HCT116 (cell line): Measurements from ENCODE around the gene PSTPIP2. TPM values are rescaled to one million over a fixed set of nuclear protein-coding genes. Genes with fewer than 3 reads are reported as not detected.

ENCODE experiments used
- ATAC-seq: fragments of 200-7000 bp; cut with Tn5 transposase; 2 replicates; pipeline ENCODE4 v1.9.1; 2020; ENCODE audit warnings: mild to moderate bottlenecking, moderate library complexity
- BruUV-seq: library from RNA; stranded (reverse); fragments of 400-500 nt; replicated peaks from 2 replicates; lab custom pipeline; 2021; lab: Mats Ljungman, UMichigan
- CTCF ChIA-PET: fragments of 300-600 bp; sonication (Branson Sonifier 250); formaldehyde crosslinking; loops from one replicate; lab custom pipeline; 2021; ENCODE audit warnings: antibody characterized with exemption; lab: Charles Lee
- POLR2A ChIA-PET: fragments of 300-600, 350-600 bp; sonication (Branson Sonifier 250); formaldehyde crosslinking; loops from one replicate; lab custom pipeline; 2021; ENCODE audit warnings: antibody characterized with exemption; lab: Charles Lee
- RAD21 ChIA-PET, 2 experiments: fragments of 300-600 bp; sonication (Branson Sonifier 250); formaldehyde crosslinking; loops; one replicate each; lab custom pipeline; 2023; ENCODE audit warnings: low total read pairs in 2 of 2; ENCODE audit not compliant: uncharacterized antibody in 2 of 2, unreplicated experiment in 2 of 2, low non-redundant PET in 1 of 2; lab: Charles Lee
- DNase-seq: peaks from one replicate; pipeline ENCODE4 v3.0.0-alpha.2; 2010; ENCODE audit warnings: low read depth, low spot score
- H2AFZ ChIP-seq: fragments of 200-600 bp; shearing (Covaris generic), sonication (generic); 2 replicates; pipeline ENCODE4 v1.6.1; 2017; ENCODE audit warnings: low read depth, mixed run types, mixed read lengths, antibody characterized with exemption, low read length; ENCODE audit not compliant: poor library complexity, severe bottlenecking
- H3K27ac ChIP-seq: 2 replicates; pipeline ENCODE4 v1.5.1; 2012; ENCODE audit warnings: low read depth, low read length
- H3K27me3 ChIP-seq: fragments of 200-600 bp; sonication (generic); 2 replicates; pipeline ENCODE4 v1.6.1; 2016; ENCODE audit warnings: mixed run types, low read length, mixed read lengths; ENCODE audit not compliant: insufficient read depth
- H3K36me3 ChIP-seq, 2 experiments: fragments of 200-500 bp in 1 of 2; fragments of 200-600 bp in 1 of 2; sonication (Bioruptor generic) in 1 of 2; sonication (generic) in 1 of 2; 2 replicates each; pipeline versions ENCODE4 v1.5.1 to v1.6.1; 2014 to 2016; ENCODE audit warnings: low read length in 2 of 2, inconsistent platforms in 1 of 2, mixed read lengths in 1 of 2, mixed run types in 1 of 2; ENCODE audit not compliant: insufficient read depth in 2 of 2, control insufficient read depth in 1 of 2
- H3K4me1 ChIP-seq, 2 experiments: fragments of 200-600 bp in 1 of 2; sonication (generic) in 1 of 2; 2 replicates each; pipeline versions ENCODE4 v1.5.1 to v1.6.1; 2012 to 2017; ENCODE audit warnings: low read length in 2 of 2, inconsistent platforms in 1 of 2, mild to moderate bottlenecking in 1 of 2, mixed read lengths in 1 of 2, mixed run types in 1 of 2, moderate library complexity in 1 of 2; ENCODE audit not compliant: insufficient read depth in 2 of 2, control insufficient read depth in 1 of 2
- H3K4me2 ChIP-seq: fragments of 200-600 bp; sonication (generic); 2 replicates; pipeline ENCODE4 v1.6.1; 2017; ENCODE audit warnings: mixed run types, low read length, mixed read lengths
- H3K4me3 ChIP-seq, 2 experiments: fragments of 200-600 bp in 1 of 2; sonication (generic) in 1 of 2; replicated peaks in 1 of 2; 2 replicates each; pipeline ENCODE4 v1.5.1; 2011 to 2016; ENCODE audit warnings: low read length in 2 of 2, control low read depth in 1 of 2, low read depth in 1 of 2, mild to moderate bottlenecking in 1 of 2, mixed read lengths in 1 of 2, mixed run types in 1 of 2
- H3K79me2 ChIP-seq: fragments of 200-600 bp; sonication (generic); 2 replicates; pipeline ENCODE4 v1.6.1; 2017; ENCODE audit warnings: mild to moderate bottlenecking, mixed run types, low read length, moderate library complexity, mixed read lengths; ENCODE audit not compliant: insufficient read depth
- H3K9ac ChIP-seq: fragments of 200-600 bp; sonication (generic); 2 replicates; pipeline ENCODE4 v1.6.1; 2016; ENCODE audit warnings: low read length, mixed read lengths
- H3K9me2 ChIP-seq: fragments of 200-600 bp; sonication (generic), shearing (Covaris generic); 2 replicates; pipeline ENCODE4 v1.6.1; 2017; ENCODE audit warnings: mixed run types, mild to moderate bottlenecking, moderate library complexity; ENCODE audit not compliant: insufficient read depth
- H3K9me3 ChIP-seq, 2 experiments: fragments of 200-500 bp in 1 of 2; fragments of 200-600 bp in 1 of 2; sonication (Bioruptor generic) in 1 of 2; sonication (generic) in 1 of 2; 2 replicates each; pipeline ENCODE4 v1.6.1; 2014 to 2017; ENCODE audit warnings: low read length in 2 of 2, mixed read lengths in 2 of 2, inconsistent platforms in 1 of 2, low read depth in 1 of 2, mild to moderate bottlenecking in 1 of 2, mixed run types in 1 of 2, moderate library complexity in 1 of 2; ENCODE audit not compliant: control insufficient read depth in 1 of 2, insufficient read depth in 1 of 2
- H4K20me1 ChIP-seq: fragments of 200-600 bp; sonication (generic), shearing (Covaris generic); 2 replicates; pipeline ENCODE4 v1.6.1; 2017; ENCODE audit warnings: mixed run types, mild to moderate bottlenecking, moderate library complexity; ENCODE audit not compliant: insufficient read depth
- CBX3 ChIP-seq: IDR thresholded peaks from 2 replicates; pipeline ENCODE4 v1.6.1; 2012; ENCODE audit warnings: low read depth
- CEBPB ChIP-seq: IDR thresholded peaks from 2 replicates; pipeline ENCODE4 v1.6.1; 2012; ENCODE audit warnings: low read depth
- EGR1 ChIP-seq: IDR thresholded peaks from 2 replicates; pipeline ENCODE4 v1.6.1; 2012; ENCODE audit warnings: low read depth
- ELF1 ChIP-seq: IDR thresholded peaks from 2 replicates; pipeline ENCODE4 v1.6.1; 2012; ENCODE audit warnings: low read depth, borderline replicate concordance
- EZH2 ChIP-seq: fragments of 200-600 bp; sonication (generic); IDR thresholded peaks from 2 replicates; pipeline ENCODE4 v1.6.1; 2017; ENCODE audit warnings: antibody characterized with exemption, mixed run types
- EZH2phosphoT487 ChIP-seq: fragments of 200-600 bp; IDR thresholded peaks from 2 replicates; pipeline ENCODE4 v1.6.1; 2018; ENCODE audit warnings: antibody characterized with exemption, borderline replicate concordance
- JUND ChIP-seq: IDR thresholded peaks from 2 replicates; pipeline ENCODE4 v1.6.1; 2012
- POLR2A ChIP-seq: IDR thresholded peaks from 2 replicates; pipeline ENCODE4 v1.7.0; 2011; ENCODE audit warnings: borderline replicate concordance; ENCODE audit not compliant: insufficient read depth, insufficient read length; ENCODE audit errors: extremely low read depth
- RAD21 ChIP-seq: IDR thresholded peaks from 2 replicates; pipeline ENCODE4 v1.6.1; 2012; ENCODE audit warnings: low read depth, mild to moderate bottlenecking
- SIN3A ChIP-seq: IDR thresholded peaks from 2 replicates; pipeline ENCODE4 v1.6.1; 2012; ENCODE audit warnings: low read depth
- SP1 ChIP-seq: IDR thresholded peaks from 2 replicates; pipeline ENCODE4 v1.6.1; 2012; ENCODE audit warnings: low read depth
- SRF ChIP-seq: IDR thresholded peaks from 2 replicates; pipeline ENCODE4 v1.6.1; 2012; ENCODE audit warnings: low read depth
- YY1 ChIP-seq: IDR thresholded peaks from 2 replicates; pipeline ENCODE4 v1.6.1; 2011; ENCODE audit warnings: low read length, low read depth, moderate library complexity, mild to moderate bottlenecking; ENCODE audit not compliant: insufficient replicate concordance; ENCODE audit errors: extremely low read depth
- ZFX ChIP-seq: fragments of 450-650 bp; IDR thresholded peaks from 2 replicates; pipeline ENCODE4 v1.6.1; 2017
- ZNF274 ChIP-seq: fragments of 200-500 bp; sonication (Bioruptor generic); IDR thresholded peaks from 2 replicates; pipeline ENCODE4 v1.6.1; 2014; ENCODE audit warnings: mild to moderate bottlenecking, low read depth, low read length, inconsistent platforms
- intact Hi-C: fragments of 100-400 bp; cut with micrococcal nuclease; formaldehyde crosslinking; loops from 2 replicates; pipeline ENCODE4 v1.10.0; 2022
- total RNA-seq: library from RNA; stranded (reverse); gene quantifications from one replicate; pipeline ENCODE4 v1.2.1, GENCODE V29; 2021; ENCODE audit not compliant: unreplicated experiment
- TF ChIP-seq, protein P1 (sequence below): IDR thresholded peaks from 2 replicates; pipeline ENCODE4 v1.6.1; 2012
- TF ChIP-seq, protein P2 (sequence below), 3 experiments: fragments of 200-600 bp in 1 of 3; sonication (generic) in 1 of 3; IDR thresholded peaks in 2 of 3; conservative IDR thresholded peaks in 1 of 3; 2 replicates each; pipeline ENCODE4 v1.5.1; 2012 to 2017; ENCODE audit warnings: low read depth in 2 of 3, low read length in 2 of 3, antibody characterized with exemption in 1 of 3, borderline replicate concordance in 1 of 3, control low read depth in 1 of 3, mild to moderate bottlenecking in 1 of 3, mixed read lengths in 1 of 3, mixed run types in 1 of 3, moderate library complexity in 1 of 3; ENCODE audit not compliant: insufficient read depth in 1 of 3

Gene PSTPIP2
- total RNA-seq, 1 experiment from 2014 or later, result 20.0 TPM

DNA sequence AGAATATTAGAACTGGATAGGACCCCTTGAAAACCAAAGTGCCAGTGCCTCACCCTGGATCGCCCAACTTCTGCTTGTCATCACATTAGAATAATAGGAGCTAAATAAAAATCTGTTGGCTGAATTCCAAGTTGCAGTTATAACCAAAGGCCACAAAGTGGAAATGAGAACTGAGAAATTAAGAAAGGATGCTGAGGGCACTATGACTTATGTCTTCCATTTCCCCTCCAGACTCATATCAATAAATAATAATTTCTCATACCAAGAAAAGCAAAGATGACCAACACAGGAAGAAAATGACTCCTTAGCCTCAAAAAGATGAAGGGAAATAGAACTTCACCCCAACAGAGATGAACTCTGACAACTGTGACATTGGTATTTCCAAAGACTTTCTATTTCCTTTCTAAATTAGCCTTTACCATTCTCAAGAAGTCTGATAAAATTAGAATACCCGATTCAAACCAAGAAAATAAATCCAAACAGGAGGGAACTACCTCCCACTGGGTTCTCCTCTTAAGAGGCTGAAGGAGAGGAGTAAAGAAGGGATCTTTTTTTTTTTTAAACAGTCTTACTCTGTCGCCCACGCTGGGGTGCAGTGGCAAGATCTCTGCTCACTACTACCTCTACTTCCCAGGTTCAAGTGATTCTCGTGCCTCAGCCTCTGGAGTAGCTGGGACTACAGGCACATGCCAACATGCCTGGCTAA, 58.4 kb downstream of the PSTPIP2 start:
- Histone ChIP-seq H3K36me3 (no peaks in the 10 kb centered on the region), H3K27me3 (no peaks in the 10 kb centered on the region), H2AFZ (no peak overlapping the region), H3K4me1 (no peaks in the 10 kb centered on the region), H3K9me3 (no peaks in the 10 kb centered on the region), H4K20me1 (no peaks in the 10 kb centered on the region), H3K9me2 (no peaks in the 10 kb centered on the region)
- CTCF ChIA-PET, result no interaction called here
- TF ChIP-seq SP1 (no peak), EZH2phosphoT487 (no peak), ZFX (no peak), SRF (no peak), EZH2 (no peak), POLR2A (no peak), YY1 (no peak), ELF1 (no peak), ZNF274 (no peak), SIN3A (no peak), EGR1 (no peak)
- TF ChIP-seq, protein P1, sequence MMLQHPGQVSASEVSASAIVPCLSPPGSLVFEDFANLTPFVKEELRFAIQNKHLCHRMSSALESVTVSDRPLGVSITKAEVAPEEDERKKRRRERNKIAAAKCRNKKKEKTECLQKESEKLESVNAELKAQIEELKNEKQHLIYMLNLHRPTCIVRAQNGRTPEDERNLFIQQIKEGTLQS, result no peak
- TF ChIP-seq, all 23 proteins: peak for 0
- Histone ChIP-seq H3K79me2 (no peaks in the 10 kb centered on the region), H3K9ac (no peak overlapping the region), H3K4me2 (no peak overlapping the region), H3K27ac (no peak overlapping the region), H3K4me3 (no peak overlapping the region)
- ChIA-PET RAD21 (no interaction called here), POLR2A (no interaction called here)
- intact Hi-C loops, result no loop called here
- no TSS peak for BruUV-seq
- no peak for ATAC-seq
- DNase-seq, result no peak

DNA sequence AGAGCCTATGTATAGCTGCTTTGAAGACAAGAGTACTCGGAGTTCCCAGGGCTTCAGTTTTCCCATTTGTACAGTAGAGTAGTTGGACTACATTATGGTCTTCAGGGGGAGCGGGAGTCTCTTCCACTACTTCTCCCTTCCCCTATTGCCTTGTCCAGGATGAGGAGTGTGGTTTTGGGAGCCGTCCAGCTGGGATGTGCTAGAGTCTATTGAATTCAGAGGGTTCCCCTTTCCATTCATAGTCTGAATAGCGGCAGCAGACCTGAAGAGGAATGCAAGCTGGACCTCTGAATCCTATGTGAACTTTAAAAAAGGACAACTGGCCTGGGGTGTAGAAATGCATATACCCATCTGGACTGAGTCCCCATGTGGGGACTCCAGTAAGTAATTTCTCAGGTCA, 61.4 kb downstream of the PSTPIP2 start:
- Histone ChIP-seq H3K9me3 (no peaks in the 10 kb centered on the region), H3K4me3 (no peak overlapping the region), H2AFZ (no peak overlapping the region), H3K4me1 (no peaks in the 10 kb centered on the region), H3K9me2 (no peaks in the 10 kb centered on the region), H3K4me2 (no peak overlapping the region), H3K27ac (no peak overlapping the region), H4K20me1 (no peaks in the 10 kb centered on the region), H3K36me3 (no peaks in the 10 kb centered on the region), H3K79me2 (no peaks in the 10 kb centered on the region), H3K27me3 (no peaks in the 10 kb centered on the region), H3K9ac (no peak overlapping the region)
- ChIA-PET RAD21 (no interaction called here), POLR2A (no interaction called here), CTCF (no interaction called here)
- intact Hi-C loops, result no loop called here
- DNase-seq (no peak), ATAC-seq (no peak)
- no TSS peak for BruUV-seq
- TF ChIP-seq SP1 (no peak), ZFX (no peak), JUND (no peak), EZH2 (no peak), RAD21 (no peak), SIN3A (no peak), CBX3 (no peak), CEBPB (no peak)
- TF ChIP-seq, protein P2, sequence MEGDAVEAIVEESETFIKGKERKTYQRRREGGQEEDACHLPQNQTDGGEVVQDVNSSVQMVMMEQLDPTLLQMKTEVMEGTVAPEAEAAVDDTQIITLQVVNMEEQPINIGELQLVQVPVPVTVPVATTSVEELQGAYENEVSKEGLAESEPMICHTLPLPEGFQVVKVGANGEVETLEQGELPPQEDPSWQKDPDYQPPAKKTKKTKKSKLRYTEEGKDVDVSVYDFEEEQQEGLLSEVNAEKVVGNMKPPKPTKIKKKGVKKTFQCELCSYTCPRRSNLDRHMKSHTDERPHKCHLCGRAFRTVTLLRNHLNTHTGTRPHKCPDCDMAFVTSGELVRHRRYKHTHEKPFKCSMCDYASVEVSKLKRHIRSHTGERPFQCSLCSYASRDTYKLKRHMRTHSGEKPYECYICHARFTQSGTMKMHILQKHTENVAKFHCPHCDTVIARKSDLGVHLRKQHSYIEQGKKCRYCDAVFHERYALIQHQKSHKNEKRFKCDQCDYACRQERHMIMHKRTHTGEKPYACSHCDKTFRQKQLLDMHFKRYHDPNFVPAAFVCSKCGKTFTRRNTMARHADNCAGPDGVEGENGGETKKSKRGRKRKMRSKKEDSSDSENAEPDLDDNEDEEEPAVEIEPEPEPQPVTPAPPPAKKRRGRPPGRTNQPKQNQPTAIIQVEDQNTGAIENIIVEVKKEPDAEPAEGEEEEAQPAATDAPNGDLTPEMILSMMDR (IDR thresholded peaks at IDR 0.05 in 2 of 3, conservative IDR thresholded peaks at IDR 0.05 in 1 of 3; ENCODE audit: borderline replicate concordance in 1 of 3, insufficient read depth in 1 of 3, low read depth in 2 of 3, low read length in 2 of 3), result no peak
